HEK293T (cell line): Measurements from ENCODE around the gene LYPD6B.
A peak's percentile ranks its signal among the peaks of the same experiment; 100 is the strongest.

Experiments used
- CTCF ChIA-PET: fragments of 350-600 bp; formaldehyde crosslinking; extraction: SDS; loops from one replicate; lab custom pipeline; 2021; ENCODE audit warnings: antibody characterized with exemption, inconsistent platforms; lab: Yijun Ruan, JAX
- POLR2A ChIA-PET: fragments of 350-600 bp; formaldehyde crosslinking; extraction: SDS; loops from one replicate; lab custom pipeline; 2020; ENCODE audit warnings: antibody characterized with exemption, inconsistent platforms; lab: Yijun Ruan, JAX
- DNase-seq: peaks from one replicate; pipeline ENCODE4 v3.0.0; 2012; ENCODE audit warnings: mixed read lengths; ENCODE audit errors: extremely low spot score
- ARNT ChIP-seq: fragments of 450-650 bp; IDR thresholded peaks from 2 replicates; pipeline ENCODE4 v1.6.1; 2017; ENCODE audit warnings: mild to moderate bottlenecking
- BHLHE40 ChIP-seq: fragments of 450-650 bp; IDR thresholded peaks from 2 replicates; pipeline ENCODE4 v1.6.1; 2016; ENCODE audit warnings: mild to moderate bottlenecking, moderate library complexity, borderline replicate concordance
- CTBP1 ChIP-seq: fragments of 450-650 bp; IDR thresholded peaks from 2 replicates; pipeline ENCODE4 v1.6.1; 2016; ENCODE audit warnings: borderline replicate concordance
- ELF4 ChIP-seq: fragments of 450-650 bp; IDR thresholded peaks from 2 replicates; pipeline ENCODE4 v1.6.1; 2017; ENCODE audit warnings: antibody characterized with exemption
- FOXA1 ChIP-seq: fragments of 450-650 bp; IDR thresholded peaks from 2 replicates; pipeline ENCODE4 v1.6.1; 2016; ENCODE audit warnings: mild to moderate bottlenecking
- FOXK2 ChIP-seq: fragments of 450-650 bp; IDR thresholded peaks from 2 replicates; pipeline ENCODE4 v1.6.1; 2016; ENCODE audit warnings: mild to moderate bottlenecking
- FOXM1 ChIP-seq: fragments of 450-650 bp; IDR thresholded peaks from 2 replicates; pipeline ENCODE4 v1.6.1; 2017; ENCODE audit warnings: mild to moderate bottlenecking, borderline replicate concordance
- HDGF ChIP-seq: fragments of 450-650 bp; IDR thresholded peaks from 2 replicates; pipeline ENCODE4 v1.6.1; 2017; ENCODE audit warnings: antibody characterized with exemption, borderline replicate concordance
- L3MBTL2 ChIP-seq: fragments of 450-650 bp; conservative IDR thresholded peaks from 2 replicates; pipeline ENCODE4 v1.6.1; 2016; ENCODE audit warnings: mild to moderate bottlenecking
- LEF1 ChIP-seq: fragments of 450-650 bp; IDR thresholded peaks from 2 replicates; pipeline ENCODE4 v1.6.1; 2017; ENCODE audit warnings: mild to moderate bottlenecking, borderline replicate concordance
- NFRKB ChIP-seq: fragments of 450-650 bp; IDR thresholded peaks from 2 replicates; pipeline ENCODE4 v1.6.1; 2016; ENCODE audit warnings: mild to moderate bottlenecking, moderate library complexity
- PKNOX1 ChIP-seq: fragments of 450-650 bp; IDR thresholded peaks from 2 replicates; pipeline ENCODE4 v1.6.1; 2016
- SP1 ChIP-seq: fragments of 450-650 bp; IDR thresholded peaks from 2 replicates; pipeline ENCODE4 v1.6.1; 2017
- SUZ12 ChIP-seq: fragments of 450-650 bp; IDR thresholded peaks from 2 replicates; pipeline ENCODE4 v1.6.1; 2016; ENCODE audit warnings: mild to moderate bottlenecking
- TARDBP ChIP-seq: fragments of 450-650 bp; IDR thresholded peaks from 2 replicates; pipeline ENCODE4 v1.6.1; 2016
- ZNF384 ChIP-seq: fragments of 450-650 bp; IDR thresholded peaks from 2 replicates; pipeline ENCODE4 v1.6.1; 2016

Gene LYPD6B

DNA sequence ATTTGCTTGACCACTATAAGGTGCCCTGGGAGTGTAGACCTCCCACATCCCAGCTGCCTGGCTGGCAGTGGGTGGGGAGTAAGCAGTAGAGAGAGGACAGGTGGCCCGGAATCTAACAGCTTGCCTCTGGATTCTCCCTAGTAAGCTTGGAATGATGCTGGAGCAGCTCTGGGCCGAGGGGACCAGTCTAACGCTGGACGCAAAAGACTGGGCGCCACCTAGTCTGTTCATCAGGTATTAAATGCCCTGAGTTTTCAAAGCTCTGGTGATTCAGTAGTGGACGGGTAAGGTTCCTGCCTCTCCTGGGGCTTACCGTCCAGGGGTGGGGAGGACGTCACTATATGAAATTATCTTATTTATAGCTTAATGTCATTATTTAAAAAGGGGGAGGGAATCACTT is 648 bp upstream of the LYPD6B start:
- no peak for DNase-seq
- POLR2A ChIA-PET, result interaction anchor here (0.8 to 1.0 kb wide), 2 partner anchors 13 to 292 kb away, joined by 3 read pairs; no protein-coding TSS in a partner anchor

DNA sequence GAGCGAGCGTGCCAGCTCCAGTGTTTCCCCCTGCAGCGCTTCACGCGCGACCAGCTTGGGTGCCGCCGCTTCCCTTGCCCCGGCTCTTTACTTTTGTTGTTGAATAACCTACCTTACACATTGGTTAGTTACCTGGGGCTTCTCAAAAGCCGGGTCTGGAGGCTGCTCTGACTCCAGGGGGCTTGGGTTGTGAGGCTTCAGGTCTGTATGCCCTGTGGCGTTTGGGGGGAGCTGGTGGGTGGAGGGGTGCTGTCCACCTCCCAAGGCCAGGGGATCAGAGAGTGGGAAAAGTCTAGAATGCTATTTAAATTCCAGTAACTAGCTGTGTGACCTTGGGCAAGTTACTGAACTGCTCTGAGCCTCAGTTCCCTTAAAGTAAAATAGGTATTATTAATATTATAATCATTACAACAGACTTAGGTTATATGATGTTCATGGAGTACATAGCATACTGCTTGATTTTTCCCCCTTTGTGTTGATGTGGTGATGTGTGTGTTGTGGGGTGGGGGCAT is 770 bp downstream of the LYPD6B start:
- no peak for TF ChIP-seq FOXA1
- TF ChIP-seq CTBP1, result no peak
- no peak for TF ChIP-seq BHLHE40
- ChIA-PET POLR2A (no interaction called here), CTCF (interaction anchor here (0.6 kb wide), 1 partner anchor 325 kb away, joined by 3 read pairs; no protein-coding TSS in a partner anchor)
- no peak for DNase-seq

More for the DNA sequence above, 648 bp upstream of the LYPD6B start:
- CTCF ChIA-PET, result interaction anchor here (1.1 kb wide), 1 partner anchor 52 kb away, joined by 3 read pairs; no protein-coding TSS in a partner anchor
- TF ChIP-seq SUZ12 (no peak), NFRKB (no peak)

- TF ChIP-seq PKNOX1 (peak; percentile 94), ZNF384 (no peak), FOXA1 (no peak)
- CTCF ChIA-PET, result interaction anchor here (0.6 to 1.2 kb wide), 4 partner anchors 10 to 42 kb away, joined by 3 to 4 read pairs (median 3); no protein-coding TSS in a partner anchor
- peak; percentile 60 for DNase-seq
- POLR2A ChIA-PET, result no interaction called here
These were observed 2.0 kb downstream of the LYPD6B start for GRCh38 chr2:149040451-149040850.

GRCh38 chr2:149041482-149041881 is 3.0 kb downstream of the LYPD6B start:
- no peak for DNase-seq
- TF ChIP-seq ARNT, result no peak
- no peak for TF ChIP-seq ELF4
- no peak for TF ChIP-seq FOXM1
- no peak for TF ChIP-seq HDGF
- no peak for TF ChIP-seq CTBP1
- no peak for TF ChIP-seq PKNOX1
- TF ChIP-seq FOXK2, result no peak
- no peak for TF ChIP-seq ZNF384
- TF ChIP-seq TARDBP, result no peak
- no peak for TF ChIP-seq BHLHE40
- no peak for TF ChIP-seq NFRKB
- TF ChIP-seq SUZ12, result no peak
- no peak for TF ChIP-seq SP1
- CTCF ChIA-PET, result interaction anchor here (0.7 to 1.2 kb wide), 2 partner anchors 23 to 24 kb away, joined by 3 to 4 read pairs; no protein-coding TSS in a partner anchor
- POLR2A ChIA-PET, result no interaction called here

- DNase-seq, result no peak
- CTCF ChIA-PET, result no interaction called here
- no peak for TF ChIP-seq HDGF
- no peak for TF ChIP-seq SUZ12
- TF ChIP-seq FOXK2, result no peak
- TF ChIP-seq FOXA1, result no peak
- TF ChIP-seq LEF1, result no peak
- TF ChIP-seq SP1, result no peak
- TF ChIP-seq PKNOX1, result no peak
- TF ChIP-seq ZNF384, result no peak
- TF ChIP-seq ARNT, result no peak
- TF ChIP-seq TARDBP, result no peak
- TF ChIP-seq NFRKB, result no peak
- TF ChIP-seq BHLHE40, result no peak
- no peak for TF ChIP-seq L3MBTL2
- no peak for TF ChIP-seq FOXM1
- POLR2A ChIA-PET, result no interaction called here
These were observed 4.4 kb downstream of the LYPD6B start for GRCh38 chr2:149042881-149043280.

DNA sequence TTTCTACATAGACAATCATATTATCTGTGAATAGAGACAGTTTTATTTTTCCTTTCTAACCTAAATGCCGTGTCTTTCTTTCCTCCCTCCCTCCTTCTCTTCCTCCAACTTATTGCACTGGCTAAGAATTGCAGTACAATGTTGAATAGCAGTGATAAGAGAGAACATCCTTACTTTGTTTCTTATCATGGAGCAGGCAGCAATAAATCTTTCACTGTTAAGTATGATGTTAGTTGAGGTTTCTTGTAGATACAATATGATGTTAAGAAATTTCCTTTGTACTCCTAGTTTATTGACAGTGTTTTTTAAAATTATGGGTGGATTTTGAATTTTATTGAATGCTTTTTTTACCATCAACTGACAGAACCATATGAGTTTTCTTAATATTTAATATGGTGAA is 6.0 kb downstream of the LYPD6B start:
- ChIA-PET CTCF (no interaction called here), POLR2A (no interaction called here)
- TF ChIP-seq BHLHE40 (no peak), PKNOX1 (no peak), ZNF384 (no peak)
- no peak for DNase-seq

GRCh38 chr2:149047118-149047517 is 8.6 kb downstream of the LYPD6B start:
- TF ChIP-seq HDGF (no peak), TARDBP (no peak), ARNT (no peak), FOXA1 (no peak), LEF1 (no peak), L3MBTL2 (no peak), PKNOX1 (no peak), CTBP1 (no peak), SP1 (no peak), ELF4 (no peak), SUZ12 (no peak), FOXM1 (no peak), NFRKB (no peak), BHLHE40 (no peak), ZNF384 (no peak), FOXK2 (no peak)
- DNase-seq, result no peak
- POLR2A ChIA-PET, result no interaction called here
- CTCF ChIA-PET, result no interaction called here
